Putamen (tissue), 1 donor: ENCODE results near the gene HELZ.
A peak's percentile ranks its signal among the peaks of the same experiment; 100 is the strongest.
"Not testable (repeated sequence)": the region's sequence is repeated elsewhere in the genome, so short reads cannot be mapped to it uniquely, and the experiment has no call there.

Source experiments
- DNase-seq: peaks from one replicate; pipeline ENCODE4 v3.0.0-alpha.2; 2016; ENCODE audit warnings: low spot score

The HELZ gene

DNA sequence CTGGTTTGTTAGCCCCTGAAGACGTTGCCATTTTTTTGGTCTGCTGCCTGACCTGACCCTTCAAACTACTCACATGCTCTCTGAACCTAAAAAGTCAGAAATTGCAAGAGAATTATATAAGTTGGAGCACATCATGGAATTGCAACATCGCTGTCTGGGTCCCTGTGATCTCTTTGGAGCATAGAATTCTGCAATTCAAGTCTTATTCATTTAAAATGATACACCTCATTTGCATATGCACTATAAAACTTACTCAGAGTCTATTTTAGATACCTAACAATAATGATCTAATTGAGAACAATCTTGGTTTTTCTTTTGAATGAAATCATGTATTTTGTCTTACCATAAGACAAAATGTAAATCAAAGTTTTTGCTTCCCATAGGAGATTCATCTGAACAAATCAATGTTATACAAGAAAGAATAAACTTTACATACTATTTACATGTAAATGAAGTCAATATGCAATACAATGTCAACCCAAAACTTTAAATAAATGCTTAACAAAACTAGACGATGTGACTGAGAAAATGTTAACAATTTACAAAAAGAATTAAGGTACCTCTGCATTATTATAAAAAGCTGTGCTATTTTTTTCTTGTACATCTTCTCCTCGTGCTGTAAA is 99.7 kb downstream of the HELZ start:
- no peak for DNase-seq

DNA sequence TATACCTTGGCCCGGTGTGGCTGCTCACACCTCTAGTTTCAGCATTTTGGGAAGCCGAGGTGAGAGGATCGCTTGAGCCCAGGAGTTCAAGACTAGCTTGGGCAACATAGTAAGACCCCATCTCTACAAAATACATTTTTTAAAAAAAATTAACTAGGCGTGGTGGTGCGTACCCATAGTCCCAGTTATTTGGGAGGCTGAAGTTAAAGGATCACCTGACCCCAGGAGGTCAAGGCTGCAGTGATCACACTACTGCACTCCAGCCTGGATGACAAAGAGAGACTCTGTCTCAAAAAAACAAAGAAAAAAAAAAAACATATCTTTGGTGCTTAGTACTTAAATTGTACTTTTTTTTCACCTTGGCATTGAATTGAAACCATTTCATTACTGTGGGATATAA is 101.7 kb downstream of the HELZ start:
- DNase-seq, result no peak

DNA sequence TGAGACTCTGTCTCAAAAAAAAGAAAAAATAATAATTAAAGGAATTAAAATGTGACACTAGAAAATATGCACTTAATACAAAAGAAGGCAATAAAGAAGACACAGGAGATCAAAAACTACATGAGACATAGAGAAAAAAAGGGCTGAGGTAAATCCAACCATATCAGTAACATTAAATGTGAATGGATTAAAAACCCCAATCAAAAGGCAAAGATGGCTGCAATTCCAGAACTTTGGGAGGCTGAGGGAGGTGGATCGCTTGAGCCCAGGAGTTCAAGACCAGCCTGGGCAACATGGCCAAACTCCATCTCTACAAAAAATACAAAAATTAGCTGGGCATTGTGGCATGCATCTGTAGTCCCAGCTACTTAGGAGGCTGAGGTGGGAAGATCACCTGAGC is 103.0 kb downstream of the HELZ start:
- DNase-seq, result not testable (repeated sequence)

DNA sequence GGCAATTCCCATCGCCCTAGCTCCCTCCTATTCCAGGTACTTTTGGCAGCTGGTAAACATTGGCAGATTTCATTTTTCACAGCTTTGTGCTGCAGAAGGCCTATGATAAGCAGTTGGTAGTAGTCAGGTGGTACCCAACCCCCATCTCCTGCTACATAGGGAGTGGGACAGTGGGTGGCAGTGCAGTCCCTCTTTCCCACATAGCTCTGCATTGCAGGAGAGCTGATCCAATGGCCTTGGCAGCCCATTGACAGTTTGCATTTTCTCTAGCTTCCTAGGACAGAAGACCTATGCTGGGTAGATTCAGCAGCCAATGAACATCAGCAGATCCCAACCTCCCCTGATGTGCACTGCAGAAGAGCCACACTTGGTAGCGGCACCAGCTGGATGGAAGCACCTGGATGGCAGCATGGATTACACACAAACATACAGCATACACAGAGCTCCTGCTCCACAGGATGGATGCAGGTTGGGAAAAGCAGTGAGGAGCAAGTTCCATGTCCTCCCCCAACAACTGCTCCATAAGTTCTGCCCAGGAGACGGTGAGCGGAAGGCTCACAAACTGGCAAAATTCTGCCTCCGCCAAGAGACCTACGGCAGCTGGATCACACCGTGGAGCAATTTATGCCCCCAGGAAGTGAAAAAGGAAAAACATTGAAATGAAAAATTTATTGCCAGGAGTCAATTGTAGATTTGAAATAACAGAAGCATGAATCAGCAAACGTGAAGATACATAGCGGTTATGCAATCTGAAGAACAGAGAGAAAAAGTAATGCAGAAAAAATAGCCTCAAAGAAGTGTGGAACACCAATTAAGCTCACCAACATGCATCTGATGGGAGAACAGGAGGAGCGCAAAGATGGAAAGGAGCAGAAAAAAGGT is 105.0 kb downstream of the HELZ start:
- DNase-seq, result no peak

- DNase-seq, result peak; percentile 25
Observed at GRCh38 chr17:67139289-67139688, 105.7 kb downstream of the HELZ start.

DNA sequence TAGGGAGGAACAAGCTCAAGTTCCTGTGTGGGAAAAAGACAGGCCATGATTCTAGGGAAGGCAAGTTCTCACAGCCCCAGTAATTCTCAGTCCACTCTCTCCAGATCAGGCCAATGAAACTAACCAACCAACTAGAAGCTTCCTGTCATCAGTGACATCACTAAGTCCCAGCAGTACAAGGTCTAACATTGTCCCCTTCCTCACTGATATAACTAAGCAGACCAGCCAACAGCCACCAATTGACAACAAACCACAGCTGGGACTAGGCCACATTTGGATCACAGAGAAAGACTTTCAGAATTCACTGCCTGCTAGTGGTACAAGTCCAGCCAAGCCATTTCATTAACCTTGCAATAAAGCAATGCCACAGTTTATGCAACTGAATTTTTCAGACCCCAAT is 106.6 kb downstream of the HELZ start:
- DNase-seq, result peak; percentile 42

GRCh38 chr17:67137860-67138259 is 107.1 kb downstream of the HELZ start:
- DNase-seq, result no peak

DNA sequence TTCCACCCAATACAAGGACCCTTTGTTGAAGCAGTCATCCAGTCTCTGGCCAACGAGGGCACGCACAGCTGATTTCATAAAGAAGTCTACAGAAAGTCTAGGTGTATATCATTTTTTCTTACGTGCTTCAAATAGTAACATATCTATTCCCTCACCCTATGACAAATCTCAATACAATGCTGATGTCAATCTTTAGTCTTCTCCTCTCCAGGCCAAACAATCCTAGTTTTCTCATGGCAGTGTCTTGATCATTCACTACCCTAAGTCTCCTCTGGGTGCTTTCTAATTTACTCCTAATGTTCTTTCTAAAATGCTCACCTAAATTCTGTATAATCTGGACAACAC is 108.0 kb downstream of the HELZ start:
- DNase-seq, result no peak

DNA sequence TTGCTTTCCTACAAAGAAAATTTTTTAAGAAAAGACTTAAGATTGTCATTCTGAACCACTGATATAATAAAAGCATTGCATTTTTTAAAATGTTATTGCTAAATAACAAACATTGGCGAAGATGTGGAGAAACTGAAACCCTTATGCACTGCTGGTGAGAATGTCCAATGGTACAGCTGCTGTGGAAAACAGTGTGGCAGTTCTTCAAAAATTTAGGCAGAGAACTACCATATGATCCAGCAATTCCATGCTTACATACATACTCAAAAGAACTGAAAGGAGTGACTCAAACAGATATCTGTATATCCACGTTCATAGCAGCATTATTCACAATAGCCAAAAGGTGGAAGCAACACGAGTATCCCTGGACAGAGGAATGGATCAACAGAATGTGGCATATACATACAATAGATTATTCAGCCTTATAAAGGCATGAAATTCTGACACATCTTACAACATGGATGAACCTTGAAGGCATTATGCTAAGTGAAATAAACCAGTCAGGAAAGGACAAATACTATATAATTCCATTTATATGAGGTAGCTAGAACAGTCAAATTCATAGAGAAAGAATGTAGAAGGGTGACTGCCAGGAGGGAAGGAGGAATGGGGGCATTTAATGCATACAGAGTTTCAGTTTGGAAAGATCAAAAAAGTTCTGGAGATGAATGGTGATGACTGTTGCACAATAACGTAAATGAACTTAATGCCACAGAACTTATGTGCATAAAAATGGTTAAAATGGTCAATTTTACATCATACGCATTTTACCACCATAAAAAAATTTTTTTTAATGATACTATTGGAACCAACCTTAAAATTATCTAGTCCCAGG is 108.6 kb downstream of the HELZ start:
- no peak for DNase-seq

DNA sequence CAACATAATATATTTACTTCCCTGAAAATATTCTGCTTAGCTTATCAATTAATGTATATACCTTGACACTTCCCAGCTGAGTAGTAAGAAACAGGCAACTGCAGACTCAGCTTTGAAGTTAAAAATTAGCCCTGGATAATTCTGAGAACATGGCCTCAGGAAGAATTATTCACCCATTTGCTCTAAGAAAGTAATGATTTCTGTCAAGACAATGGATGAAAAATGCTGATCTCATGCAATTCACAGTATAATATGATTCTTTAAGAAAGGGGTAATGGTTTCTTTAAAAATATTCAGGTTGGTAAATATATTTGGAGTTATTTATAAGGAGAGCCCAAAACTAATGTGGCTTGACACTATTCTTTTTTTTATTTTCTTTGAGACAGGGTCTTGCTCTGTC is 111.8 kb downstream of the HELZ start:
- DNase-seq, result no peak

GRCh38 chr17:67132366-67132765 is 112.6 kb downstream of the HELZ start:
- no peak for DNase-seq

DNA sequence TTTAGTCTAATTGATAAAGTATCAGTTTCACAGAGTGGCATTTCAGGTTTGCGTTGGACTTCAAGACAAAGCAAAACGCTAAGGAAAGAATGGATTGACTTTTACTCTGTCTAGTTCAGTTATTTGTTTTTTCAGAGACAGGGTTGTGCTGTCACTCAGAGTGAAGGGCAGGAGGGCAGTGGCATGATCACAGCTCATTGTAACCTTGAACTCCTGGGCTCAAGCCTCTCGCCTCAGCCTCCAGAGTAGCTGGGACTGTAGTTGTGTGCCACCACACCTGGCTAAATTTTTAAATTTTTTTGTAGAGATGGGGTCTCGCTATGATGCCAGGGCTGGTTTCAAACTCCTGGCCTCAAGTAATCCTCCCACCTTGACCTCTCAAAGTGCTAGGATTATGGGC is 114.2 kb downstream of the HELZ start:
- DNase-seq, result no peak

DNA sequence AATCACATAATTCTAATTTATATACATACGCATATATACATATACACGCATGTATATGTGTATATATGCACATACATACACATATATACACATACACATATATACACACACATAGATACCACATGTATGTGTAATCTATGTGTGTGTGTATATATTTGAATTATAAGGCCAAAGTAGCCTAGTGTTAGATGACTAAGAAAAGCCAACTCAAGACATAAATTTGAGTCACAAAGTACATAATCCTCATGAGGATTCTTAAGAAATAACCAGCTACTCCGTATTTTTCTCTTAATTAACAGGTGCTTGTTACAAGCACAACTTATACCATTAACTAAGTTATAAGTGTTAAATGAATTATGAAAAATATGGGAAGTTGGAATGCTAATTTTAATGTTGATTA is 115.7 kb downstream of the HELZ start:
- no peak for DNase-seq

DNA sequence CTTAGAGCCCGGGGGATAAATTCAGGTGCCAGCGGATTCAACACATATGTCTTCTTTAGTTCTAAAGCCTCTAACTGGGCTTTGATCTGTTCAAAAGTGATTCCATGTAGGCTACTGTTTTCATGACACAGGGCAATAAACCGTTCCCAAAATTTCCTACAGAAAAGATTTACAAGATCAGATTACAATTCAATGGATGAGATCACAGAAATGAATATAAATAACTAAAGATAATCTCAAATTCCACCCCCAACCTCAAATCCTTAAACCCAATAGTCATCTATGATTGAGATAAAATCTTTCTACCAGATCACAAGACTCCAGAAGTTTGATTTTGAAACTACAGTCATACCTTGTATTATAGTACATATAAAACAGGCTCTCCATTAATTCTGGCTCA is 116.3 kb downstream of the HELZ start:
- DNase-seq, result no peak

DNA sequence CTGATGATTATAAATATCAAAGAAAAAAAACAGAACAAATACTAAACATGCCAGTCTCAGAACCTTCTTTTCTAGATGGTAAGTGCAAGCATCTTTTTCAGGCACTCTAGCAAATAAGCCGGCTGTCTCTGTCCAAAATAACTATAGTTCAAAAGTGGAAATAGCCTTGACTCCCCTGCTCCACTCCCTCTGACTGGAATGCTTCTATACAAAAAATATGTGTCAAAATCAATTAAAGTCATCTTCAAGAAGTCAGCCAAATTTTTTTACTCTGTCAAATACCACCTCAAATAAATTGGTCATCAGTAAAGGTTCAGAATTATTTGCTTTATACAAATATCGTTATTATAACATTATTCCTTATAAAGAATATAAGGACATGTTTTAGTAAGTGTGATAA is 117.1 kb downstream of the HELZ start:
- no peak for DNase-seq

GRCh38 chr17:67126983-67127382 is 118.0 kb downstream of the HELZ start:
- no peak for DNase-seq

DNA sequence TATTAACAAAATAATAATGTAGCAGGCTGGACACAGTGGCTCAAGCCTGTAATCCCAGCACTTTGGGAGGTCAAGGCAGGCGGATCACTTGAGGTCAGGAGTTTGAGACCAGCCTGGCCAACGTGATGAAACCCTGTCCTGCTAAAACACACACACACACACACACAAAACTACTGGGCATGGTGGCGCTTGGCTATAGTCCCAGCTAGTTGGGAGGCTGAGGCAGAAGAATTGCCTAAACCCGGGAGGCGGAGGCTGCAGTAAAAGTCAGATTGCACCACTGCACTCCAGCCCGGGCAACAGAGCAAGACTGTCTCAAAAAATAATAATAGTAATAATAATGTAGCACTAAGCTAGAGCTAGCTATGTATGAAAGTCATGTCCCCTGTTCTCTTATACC is 118.5 kb downstream of the HELZ start:
- not testable (repeated sequence) for DNase-seq

GRCh38 chr17:67125924-67126323 is 119.1 kb downstream of the HELZ start:
- no peak for DNase-seq

- no peak for DNase-seq
Observed at GRCh38 chr17:67125417-67125816, 119.6 kb downstream of the HELZ start.

DNA sequence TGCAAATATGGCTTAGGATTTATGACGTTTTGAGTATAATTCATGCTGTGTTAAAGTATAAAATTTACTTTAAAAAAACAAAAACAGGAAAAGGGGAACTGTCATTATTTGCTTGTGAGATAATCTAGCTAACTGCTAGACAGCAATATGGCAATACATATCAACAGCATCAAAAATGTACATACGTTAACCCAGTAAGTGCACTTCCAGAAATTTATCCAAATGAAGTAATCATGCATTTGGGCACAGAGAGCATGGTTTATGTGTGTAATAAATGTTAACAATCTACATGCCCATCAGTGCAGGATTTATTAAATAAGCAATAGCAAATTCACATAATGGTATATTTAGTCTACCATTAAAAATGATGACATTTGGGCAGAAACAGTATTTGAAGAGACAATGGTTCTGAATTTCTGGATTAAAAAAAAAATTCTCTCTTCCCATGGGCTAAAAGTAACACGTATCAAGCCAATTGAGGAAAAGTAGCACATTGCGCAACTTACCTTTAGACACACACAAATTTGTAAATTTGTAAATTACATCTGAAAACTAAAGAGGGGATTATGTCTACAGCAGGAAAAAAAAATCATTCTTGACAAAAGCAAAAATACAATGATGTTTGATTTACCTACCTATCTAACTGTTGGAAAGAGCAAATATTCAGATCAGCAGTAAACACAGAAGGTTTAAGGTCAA is 120.4 kb downstream of the HELZ start:
- DNase-seq, result no peak

- no peak for DNase-seq
Observed at GRCh38 chr17:67123699-67124098, 121.3 kb downstream of the HELZ start.

GRCh38 chr17:67121316-67121891 is 123.6 kb downstream of the HELZ start:
- DNase-seq, result no peak
